ENCODE results near the gene DMAC2L. TPM values are rescaled to one million over a fixed set of nuclear protein-coding genes. Genes with fewer than 3 reads are reported as not detected.
A peak's percentile ranks its signal among the peaks of the same experiment; 100 is the strongest.

The DMAC2L gene
- total RNA-seq, 1 experiment from 2014 or later: 12.1 TPM

- DNase-seq (ENCODE audit: extremely low read depth, low read depth): peak; percentile 78
These were observed 9.0 kb downstream of the DMAC2L start for GRCh38 chr14:50321009-50321660.

GRCh38 chr14:50331596-50331995 is 19.5 kb downstream of the DMAC2L start:
- no peak for DNase-seq (ENCODE audit: extremely low read depth, low read depth)

GRCh38 chr14:50333014-50333509 is 20.9 kb downstream of the DMAC2L start:
- no peak for DNase-seq (ENCODE audit: extremely low read depth, low read depth)

- no peak for DNase-seq (ENCODE audit: extremely low read depth, low read depth)
These were observed 22.1 kb downstream of the DMAC2L start for GRCh38 chr14:50334211-50334610.

- no peak for DNase-seq (ENCODE audit: extremely low read depth, low read depth)
These were observed 23.3 kb downstream of the DMAC2L start for GRCh38 chr14:50335389-50335788.

GRCh38 chr14:50335989-50336824 is 24.1 kb downstream of the DMAC2L start:
- DNase-seq (ENCODE audit: extremely low read depth, low read depth): no peak

GRCh38 chr14:50338587-50338986 is 26.5 kb downstream of the DMAC2L start:
- DNase-seq (ENCODE audit: extremely low read depth, low read depth): no peak

GRCh38 chr14:50339178-50339804 is 27.2 kb downstream of the DMAC2L start:
- DNase-seq (ENCODE audit: extremely low read depth, low read depth): no peak

- DNase-seq (ENCODE audit: extremely low read depth, low read depth): no peak
These were observed 27.9 kb downstream of the DMAC2L start for GRCh38 chr14:50340045-50340444.

GRCh38 chr14:50340963-50341362 is 28.8 kb downstream of the DMAC2L start:
- DNase-seq (ENCODE audit: extremely low read depth, low read depth): no peak

- peak; percentile 55 for DNase-seq (ENCODE audit: extremely low read depth, low read depth)
These were observed 30.3 kb downstream of the DMAC2L start for GRCh38 chr14:50342221-50343078.

- DNase-seq (ENCODE audit: extremely low read depth, low read depth): no peak
These were observed 31.3 kb downstream of the DMAC2L start for GRCh38 chr14:50343434-50343833.

GRCh38 chr14:50344116-50344775 is 32.1 kb downstream of the DMAC2L start:
- DNase-seq (ENCODE audit: extremely low read depth, low read depth): no peak

- DNase-seq (ENCODE audit: extremely low read depth, low read depth): no peak
These were observed 32.9 kb downstream of the DMAC2L start for GRCh38 chr14:50344876-50345563.

GRCh38 chr14:50345846-50346422 is 33.8 kb downstream of the DMAC2L start:
- no peak for DNase-seq (ENCODE audit: extremely low read depth, low read depth)

GRCh38 chr14:50347521-50347920 is 35.4 kb downstream of the DMAC2L start:
- DNase-seq (ENCODE audit: extremely low read depth, low read depth): peak; percentile 27

GRCh38 chr14:50348933-50349332 is 36.8 kb downstream of the DMAC2L start:
- no peak for DNase-seq (ENCODE audit: extremely low read depth, low read depth)

- DNase-seq (ENCODE audit: extremely low read depth, low read depth): no peak
These were observed 38.9 kb downstream of the DMAC2L start for GRCh38 chr14:50350975-50351374.

- no peak for DNase-seq (ENCODE audit: extremely low read depth, low read depth)
These were observed 40.5 kb downstream of the DMAC2L start for GRCh38 chr14:50352584-50352983.

Data from NCI-H460 (cell line).